Fibroblast of lung (primary cell): Measurements from ENCODE around the gene FGGY. TPM values are rescaled to one million over a fixed set of nuclear protein-coding genes. Genes with fewer than 3 reads are reported as not detected.

Source experiments
- DNase-seq, 2 donors: peaks; one replicate each; pipeline versions ENCODE4 v3.0.0 to v3.0.0-alpha.2; 2010; ENCODE audit warnings: low read depth in 2 of 2
- H2AFZ ChIP-seq: 2 replicates; pipeline ENCODE4 v1.5.1; 2012; ENCODE audit warnings: low read length, control low read depth, inconsistent platforms
- H3K27ac ChIP-seq: 2 replicates; pipeline ENCODE4 v1.5.1; 2011; ENCODE audit warnings: low read length, control low read depth; ENCODE audit not compliant: insufficient read depth
- H3K27me3 ChIP-seq: 2 replicates; pipeline ENCODE4 v1.5.1; 2011; ENCODE audit warnings: mild to moderate bottlenecking, low read length; ENCODE audit not compliant: control insufficient read depth, insufficient read depth
- H3K36me3 ChIP-seq: 2 replicates; pipeline ENCODE4 v1.5.1; 2011; ENCODE audit warnings: low read length; ENCODE audit not compliant: control insufficient read depth, insufficient read depth
- H3K4me1 ChIP-seq: 2 replicates; pipeline ENCODE4 v1.5.1; 2011; ENCODE audit warnings: low read length; ENCODE audit not compliant: control insufficient read depth, insufficient read depth; ENCODE audit errors: extremely low read depth
- H3K4me2 ChIP-seq: 2 replicates; pipeline ENCODE4 v1.5.1; 2011; ENCODE audit warnings: low read length, control low read depth; ENCODE audit not compliant: insufficient read depth; ENCODE audit errors: extremely low read depth
- H3K4me3 ChIP-seq, 4 experiments: fragments of 200-600 bp in 1 of 4; sonication (generic) in 1 of 4; replicated peaks in 1 of 4; 2 replicates each; pipeline ENCODE4 v1.5.1; 2011 to 2016; ENCODE audit warnings: low read length in 4 of 4, low read depth in 3 of 4, mild to moderate bottlenecking in 3 of 4, control low read depth in 2 of 4, inconsistent platforms in 1 of 4, mixed read lengths in 1 of 4; ENCODE audit not compliant: insufficient read depth in 1 of 4; ENCODE audit errors: control extremely low read depth in 1 of 4
- H3K79me2 ChIP-seq: 2 replicates; pipeline ENCODE4 v1.5.1; 2012; ENCODE audit warnings: mild to moderate bottlenecking, low read length, inconsistent platforms; ENCODE audit not compliant: control insufficient read depth, insufficient read depth
- H3K9ac ChIP-seq: 2 replicates; pipeline ENCODE4 v1.5.1; 2011; ENCODE audit warnings: mild to moderate bottlenecking, low read length, control low read depth; ENCODE audit not compliant: insufficient read depth
- H3K9me3 ChIP-seq: 2 replicates; pipeline ENCODE4 v1.5.1; 2012; ENCODE audit warnings: low read depth, low read length; ENCODE audit not compliant: control insufficient read depth, insufficient read depth
- H4K20me1 ChIP-seq: 2 replicates; pipeline ENCODE4 v1.5.1; 2011; ENCODE audit warnings: low read length; ENCODE audit not compliant: control insufficient read depth, insufficient read depth; ENCODE audit errors: extremely low read depth
- EZH2 ChIP-seq: IDR thresholded peaks from 2 replicates; pipeline ENCODE4 v1.5.1; 2012; ENCODE audit warnings: low read length, control low read depth, mild to moderate bottlenecking; ENCODE audit errors: missing control alignments
- polyA plus RNA-seq, 2 donors: library from polyadenylated mRNA; depleted of rRNA in 1 of 2; stranded (reverse) in 1 of 2; unstranded in 1 of 2; fragments of >200 nt; gene quantifications; 2 replicates each; pipeline ENCODE4 v1.2.1, GENCODE V29; 2011 to 2012; ENCODE audit warnings: missing spikeins in 1 of 2
- total RNA-seq: library from RNA; depleted of rRNA; stranded (reverse); fragments of >200 nt; gene quantifications from 2 replicates; pipeline ENCODE4 v1.2.1, GENCODE V29; 2014
- TF ChIP-seq, protein P1 (sequence below), 2 donors: IDR thresholded peaks in 1 of 2; conservative IDR thresholded peaks in 1 of 2; 1 replicate in 1 of 2; 2 replicates in 1 of 2; pipeline ENCODE4 v1.5.1; 2011 to 2012; ENCODE audit warnings: low read length in 2 of 2, control low read depth in 1 of 2, inconsistent platforms in 1 of 2, low read depth in 1 of 2, mild to moderate bottlenecking in 1 of 2

The FGGY gene
- total and polyA plus RNA-seq, 2 donors (not counting 1 experiment from before 2014, with no cell fraction given), result 9.5 to 32.4 TPM

DNA sequence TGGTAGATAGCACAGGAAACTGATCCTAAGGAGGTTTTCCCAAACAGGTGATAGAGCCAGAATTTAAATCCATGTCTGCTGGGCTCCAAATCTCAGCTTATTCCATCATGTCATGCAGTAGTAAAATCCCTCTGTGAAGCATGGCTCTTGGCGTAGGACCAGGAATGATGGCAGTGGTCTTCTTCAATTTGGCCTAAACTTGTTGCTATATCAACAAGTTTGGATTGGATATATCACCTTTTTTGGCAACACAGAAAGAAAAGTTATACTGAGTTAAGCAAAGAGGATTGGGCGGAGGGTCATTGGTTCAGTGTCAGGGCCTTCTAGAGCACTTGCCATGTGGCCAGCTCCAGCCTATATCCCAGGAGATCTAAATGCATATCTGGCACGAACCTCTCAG lies 52.2 kb downstream of the FGGY start:
- no peak for DNase-seq
- H3K4me2 ChIP-seq, result no peak overlapping the region
- H4K20me1 ChIP-seq, result no peaks in the 10 kb centered on the region
- H3K27ac ChIP-seq, result no peak overlapping the region
- no peaks in the 10 kb centered on the region for H3K9me3 ChIP-seq
- no peak overlapping the region for H3K4me3 ChIP-seq
- no peak overlapping the region for H3K9ac ChIP-seq
- no peaks in the 10 kb centered on the region for H3K27me3 ChIP-seq
- no peaks in the 10 kb centered on the region for H3K79me2 ChIP-seq
- no peaks in the 10 kb centered on the region for H3K36me3 ChIP-seq
- no peak overlapping the region for H2AFZ ChIP-seq
- no peaks in the 10 kb centered on the region for H3K4me1 ChIP-seq
- no peak for TF ChIP-seq EZH2

DNA sequence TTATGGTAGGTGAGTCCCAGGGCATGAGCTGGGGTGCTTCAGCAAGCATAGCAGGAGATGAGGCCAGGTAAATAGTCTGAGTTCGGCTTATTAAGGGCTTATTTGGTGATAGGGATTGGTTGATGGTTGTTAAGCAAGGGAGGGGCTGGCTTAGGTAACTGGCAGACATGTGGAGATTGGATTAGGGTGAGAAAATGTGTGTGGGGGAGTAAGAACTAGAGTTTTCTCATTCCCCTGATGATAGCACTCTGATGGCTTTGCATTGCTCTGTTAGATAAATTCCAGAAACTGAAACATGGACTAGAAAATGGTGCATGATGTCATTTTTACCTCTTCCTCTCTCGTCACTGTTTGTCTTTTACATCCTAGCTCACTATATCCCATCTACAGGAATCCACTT lies 53.6 kb downstream of the FGGY start:
- H3K9me3 ChIP-seq, result no peaks in the 10 kb centered on the region
- H3K79me2 ChIP-seq, result no peaks in the 10 kb centered on the region
- no peak overlapping the region for H3K9ac ChIP-seq
- H2AFZ ChIP-seq, result no peak overlapping the region
- no peaks in the 10 kb centered on the region for H3K4me1 ChIP-seq
- no peak overlapping the region for H3K4me2 ChIP-seq
- H4K20me1 ChIP-seq, result no peaks in the 10 kb centered on the region
- no peaks in the 10 kb centered on the region for H3K36me3 ChIP-seq
- DNase-seq, result no peak
- H3K27me3 ChIP-seq, result no peaks in the 10 kb centered on the region
- no peak overlapping the region for H3K27ac ChIP-seq
- TF ChIP-seq, protein P1, sequence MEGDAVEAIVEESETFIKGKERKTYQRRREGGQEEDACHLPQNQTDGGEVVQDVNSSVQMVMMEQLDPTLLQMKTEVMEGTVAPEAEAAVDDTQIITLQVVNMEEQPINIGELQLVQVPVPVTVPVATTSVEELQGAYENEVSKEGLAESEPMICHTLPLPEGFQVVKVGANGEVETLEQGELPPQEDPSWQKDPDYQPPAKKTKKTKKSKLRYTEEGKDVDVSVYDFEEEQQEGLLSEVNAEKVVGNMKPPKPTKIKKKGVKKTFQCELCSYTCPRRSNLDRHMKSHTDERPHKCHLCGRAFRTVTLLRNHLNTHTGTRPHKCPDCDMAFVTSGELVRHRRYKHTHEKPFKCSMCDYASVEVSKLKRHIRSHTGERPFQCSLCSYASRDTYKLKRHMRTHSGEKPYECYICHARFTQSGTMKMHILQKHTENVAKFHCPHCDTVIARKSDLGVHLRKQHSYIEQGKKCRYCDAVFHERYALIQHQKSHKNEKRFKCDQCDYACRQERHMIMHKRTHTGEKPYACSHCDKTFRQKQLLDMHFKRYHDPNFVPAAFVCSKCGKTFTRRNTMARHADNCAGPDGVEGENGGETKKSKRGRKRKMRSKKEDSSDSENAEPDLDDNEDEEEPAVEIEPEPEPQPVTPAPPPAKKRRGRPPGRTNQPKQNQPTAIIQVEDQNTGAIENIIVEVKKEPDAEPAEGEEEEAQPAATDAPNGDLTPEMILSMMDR (conservative IDR thresholded peaks at IDR 0.05 in 1 of 2, IDR thresholded peaks at IDR 0.05 in 1 of 2; ENCODE audit: low read depth in 1 of 2, low read length in 2 of 2), result no peak
- TF ChIP-seq EZH2, result no peak
- no peak overlapping the region for H3K4me3 ChIP-seq

DNA sequence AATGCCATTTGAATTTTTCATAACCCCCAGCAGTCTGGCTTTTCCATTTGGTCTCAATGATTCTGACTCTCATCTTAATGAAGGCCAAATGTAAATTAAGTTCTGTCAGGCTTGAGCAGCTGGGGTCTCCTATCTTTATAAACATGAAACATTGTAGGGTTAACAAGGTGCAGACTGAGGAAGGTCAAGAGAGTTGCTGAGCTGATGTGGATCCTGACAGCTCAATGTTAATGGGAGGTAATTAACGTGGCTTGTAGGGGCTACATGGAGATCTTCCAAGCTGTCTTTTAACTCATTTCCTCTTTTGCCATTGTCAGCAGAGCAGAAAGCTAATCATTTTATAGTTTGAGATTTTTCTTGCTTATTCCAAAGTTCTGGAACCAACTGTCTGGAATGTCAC lies 55.2 kb downstream of the FGGY start:
- H2AFZ ChIP-seq, result no peak overlapping the region
- H3K9ac ChIP-seq, result no peak overlapping the region
- H3K4me2 ChIP-seq, result no peak overlapping the region
- no peaks in the 10 kb centered on the region for H3K79me2 ChIP-seq
- no peaks in the 10 kb centered on the region for H3K27me3 ChIP-seq
- no peak for DNase-seq
- TF ChIP-seq, protein P1 (conservative IDR thresholded peaks at IDR 0.05 in 1 of 2, IDR thresholded peaks at IDR 0.05 in 1 of 2; ENCODE audit: low read depth in 1 of 2, low read length in 2 of 2), result no peak
- TF ChIP-seq EZH2, result no peak
- no peaks in the 10 kb centered on the region for H3K4me1 ChIP-seq
- no peak overlapping the region for H3K4me3 ChIP-seq
- no peaks in the 10 kb centered on the region for H3K9me3 ChIP-seq
- no peak overlapping the region for H3K27ac ChIP-seq
- H3K36me3 ChIP-seq, result no peaks in the 10 kb centered on the region
- H4K20me1 ChIP-seq, result no peaks in the 10 kb centered on the region
